DMS53 treated with DMSO at 0.1 percent for 48 hours (cell line): ENCODE results near the gene SULF2.

Source experiments
- DNase-seq: peaks from one replicate; lab custom pipeline; 2025; ENCODE audit not compliant: unreplicated experiment; lab: John Stamatoyannopoulos, UW

SULF2 gene

GRCh38 chr20:47762699-47763268, 22.5 kb downstream of the SULF2 start:
- DNase-seq, result no peak

GRCh38 chr20:47761482-47762047, 23.7 kb downstream of the SULF2 start:
- DNase-seq, result no peak

- no peak for DNase-seq
Measured at GRCh38 chr20:47760686-47761481, 24.4 kb downstream of the SULF2 start.

- no peak for DNase-seq
Measured at GRCh38 chr20:47758517-47759450, 26.5 kb downstream of the SULF2 start.

GRCh38 chr20:47757145-47758035, 27.9 kb downstream of the SULF2 start:
- DNase-seq, result no peak

- no peak for DNase-seq
Measured at GRCh38 chr20:47754946-47755652, 30.2 kb downstream of the SULF2 start.

GRCh38 chr20:47754388-47754715, 30.9 kb downstream of the SULF2 start:
- no peak for DNase-seq

GRCh38 chr20:47753576-47754387, 31.5 kb downstream of the SULF2 start:
- no peak for DNase-seq

- DNase-seq, result no peak
Measured at GRCh38 chr20:47751449-47751848, 33.8 kb downstream of the SULF2 start.

GRCh38 chr20:47749339-47749738, 35.9 kb downstream of the SULF2 start:
- DNase-seq, result no peak

- DNase-seq, result no peak
Measured at GRCh38 chr20:47748823-47749222, 36.5 kb downstream of the SULF2 start.

- no peak for DNase-seq
Measured at GRCh38 chr20:47748069-47748468, 37.2 kb downstream of the SULF2 start.

GRCh38 chr20:47747669-47748031, 37.6 kb downstream of the SULF2 start:
- DNase-seq, result no peak

- DNase-seq, result no peak
Measured at GRCh38 chr20:47744803-47745202, 40.5 kb downstream of the SULF2 start.

- DNase-seq, result no peak
Measured at GRCh38 chr20:47743671-47744070, 41.6 kb downstream of the SULF2 start.

- no peak for DNase-seq
Measured at GRCh38 chr20:47741669-47742608, 43.3 kb downstream of the SULF2 start.

- DNase-seq, result no peak
Measured at GRCh38 chr20:47740862-47741184, 44.5 kb downstream of the SULF2 start.
